MM.1S (cell line): ENCODE results near the gene SHISA7.

ENCODE experiments used
- EZH2 ChIP-seq: fragments of 300-600 bp; sonication (generic); optimal IDR thresholded peaks from 2 replicates; pipeline ENCODE3; 2017; ENCODE audit warnings: low read depth, mild to moderate bottlenecking, antibody characterized with exemption, low read length, mixed read lengths
- EZH2phosphoT487 ChIP-seq: fragments of 300-600 bp; sonication (generic); IDR thresholded peaks from 2 replicates; pipeline ENCODE4 v1.6.1; 2018; ENCODE audit warnings: antibody characterized with exemption, low read length
- TF ChIP-seq, protein P1 (sequence below): fragments of 300-600 bp; sonication (generic); IDR thresholded peaks from 2 replicates; pipeline ENCODE4 v1.5.1; 2016; ENCODE audit warnings: antibody characterized with exemption, low read length, mixed read lengths

DNA sequence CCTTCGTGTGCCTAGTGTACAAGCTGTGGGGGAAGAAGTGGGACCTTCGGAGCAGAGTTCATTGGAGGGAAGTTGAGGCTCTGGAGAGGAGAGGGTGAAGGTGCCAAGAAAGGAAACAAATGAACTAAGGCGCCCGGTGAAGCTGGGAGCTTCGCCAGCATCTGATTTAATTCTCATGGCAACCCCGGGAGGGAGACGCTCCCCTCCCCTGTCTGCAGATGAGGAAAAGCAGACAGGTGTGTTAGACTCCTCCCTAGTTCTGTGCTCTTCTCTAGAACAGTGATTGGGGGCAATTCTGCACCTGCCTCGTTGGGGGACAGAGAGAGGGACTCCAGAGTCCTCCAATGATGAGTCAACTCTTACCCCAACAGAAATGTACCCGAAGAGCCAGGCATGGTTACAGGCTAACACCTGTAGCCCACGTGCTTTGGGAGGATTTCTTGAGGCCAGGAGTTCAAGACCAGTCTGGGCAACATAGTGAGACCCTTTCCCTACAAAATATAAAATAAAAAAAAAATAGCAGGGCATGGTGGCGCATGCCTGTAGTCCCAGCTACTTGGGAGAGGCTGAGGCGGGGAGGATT, 49.4 kb upstream of the SHISA7 start:
- TF ChIP-seq, protein P1, sequence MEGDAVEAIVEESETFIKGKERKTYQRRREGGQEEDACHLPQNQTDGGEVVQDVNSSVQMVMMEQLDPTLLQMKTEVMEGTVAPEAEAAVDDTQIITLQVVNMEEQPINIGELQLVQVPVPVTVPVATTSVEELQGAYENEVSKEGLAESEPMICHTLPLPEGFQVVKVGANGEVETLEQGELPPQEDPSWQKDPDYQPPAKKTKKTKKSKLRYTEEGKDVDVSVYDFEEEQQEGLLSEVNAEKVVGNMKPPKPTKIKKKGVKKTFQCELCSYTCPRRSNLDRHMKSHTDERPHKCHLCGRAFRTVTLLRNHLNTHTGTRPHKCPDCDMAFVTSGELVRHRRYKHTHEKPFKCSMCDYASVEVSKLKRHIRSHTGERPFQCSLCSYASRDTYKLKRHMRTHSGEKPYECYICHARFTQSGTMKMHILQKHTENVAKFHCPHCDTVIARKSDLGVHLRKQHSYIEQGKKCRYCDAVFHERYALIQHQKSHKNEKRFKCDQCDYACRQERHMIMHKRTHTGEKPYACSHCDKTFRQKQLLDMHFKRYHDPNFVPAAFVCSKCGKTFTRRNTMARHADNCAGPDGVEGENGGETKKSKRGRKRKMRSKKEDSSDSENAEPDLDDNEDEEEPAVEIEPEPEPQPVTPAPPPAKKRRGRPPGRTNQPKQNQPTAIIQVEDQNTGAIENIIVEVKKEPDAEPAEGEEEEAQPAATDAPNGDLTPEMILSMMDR: no peak
- TF ChIP-seq EZH2 (no peak), EZH2phosphoT487 (no peak)
